H54 (cell line): Measurements from ENCODE around the gene PPM1M.
A peak's percentile ranks its signal among the peaks of the same experiment; 100 is the strongest.
"Not testable (repeated sequence)": the region's sequence is repeated elsewhere in the genome, so short reads cannot be mapped to it uniquely, and the experiment has no call there.

ENCODE experiments used
- DNase-seq: peaks from one replicate; pipeline ENCODE4 v3.0.0; 2011; ENCODE audit warnings: low spot score, mixed read lengths; ENCODE audit not compliant: insufficient read length
- FAIRE-seq: peaks from 3 replicates; lab custom pipeline; 2011; peaks lifted over from hg19 to GRCh38; lab: Jason Lieb, UNC
- POLR2A ChIP-seq: IDR thresholded peaks from 2 replicates; pipeline ENCODE4 v1.6.1; 2011; ENCODE audit warnings: low read depth, mild to moderate bottlenecking, low read length

Gene PPM1M

DNA sequence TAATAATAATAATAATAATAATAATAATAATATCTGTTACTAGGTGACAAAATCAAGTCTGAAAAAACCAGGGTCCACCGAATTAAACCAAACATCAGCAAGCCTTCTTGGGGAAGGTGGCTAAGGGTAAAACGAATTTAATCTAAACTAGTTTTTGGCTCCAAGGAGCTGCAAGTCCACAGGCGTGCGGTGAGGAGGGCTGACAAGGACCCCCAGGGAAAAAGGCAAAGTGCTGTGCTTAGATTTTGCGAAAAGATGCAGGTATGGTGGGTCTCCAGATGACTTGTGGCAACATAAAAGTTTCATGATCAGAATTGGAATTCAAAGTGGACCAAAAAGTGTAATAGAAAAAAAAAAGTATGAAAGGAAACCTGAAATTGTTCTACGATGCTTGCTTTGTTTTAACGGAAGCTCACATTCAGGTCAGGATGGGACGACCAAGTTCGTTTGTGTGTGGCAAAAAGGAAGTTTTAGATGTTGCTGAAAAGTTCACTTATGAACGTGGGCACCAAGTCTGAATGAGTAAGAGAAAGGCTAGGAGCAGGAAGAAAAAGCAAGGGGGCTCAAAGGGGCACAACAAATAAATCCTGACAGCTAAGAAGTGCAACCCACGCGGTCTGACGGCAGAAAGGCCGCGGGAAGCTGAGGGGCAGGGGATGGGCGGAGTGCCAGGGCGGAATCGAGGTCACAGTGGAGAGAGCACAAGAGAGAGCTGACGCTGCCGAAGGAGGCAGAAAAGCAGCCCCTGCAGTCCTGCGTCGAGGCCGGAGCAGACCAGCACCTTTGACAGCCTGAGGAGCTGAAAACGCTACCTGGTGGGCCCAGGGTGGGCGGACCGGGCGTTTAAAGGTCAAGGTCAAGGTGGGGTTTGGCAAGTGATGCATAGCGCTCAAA is 31.8 kb downstream of the PPM1M start:
- FAIRE-seq = no peak
- peak; percentile 64 for DNase-seq
- TF ChIP-seq POLR2A = peak; percentile 54

DNA sequence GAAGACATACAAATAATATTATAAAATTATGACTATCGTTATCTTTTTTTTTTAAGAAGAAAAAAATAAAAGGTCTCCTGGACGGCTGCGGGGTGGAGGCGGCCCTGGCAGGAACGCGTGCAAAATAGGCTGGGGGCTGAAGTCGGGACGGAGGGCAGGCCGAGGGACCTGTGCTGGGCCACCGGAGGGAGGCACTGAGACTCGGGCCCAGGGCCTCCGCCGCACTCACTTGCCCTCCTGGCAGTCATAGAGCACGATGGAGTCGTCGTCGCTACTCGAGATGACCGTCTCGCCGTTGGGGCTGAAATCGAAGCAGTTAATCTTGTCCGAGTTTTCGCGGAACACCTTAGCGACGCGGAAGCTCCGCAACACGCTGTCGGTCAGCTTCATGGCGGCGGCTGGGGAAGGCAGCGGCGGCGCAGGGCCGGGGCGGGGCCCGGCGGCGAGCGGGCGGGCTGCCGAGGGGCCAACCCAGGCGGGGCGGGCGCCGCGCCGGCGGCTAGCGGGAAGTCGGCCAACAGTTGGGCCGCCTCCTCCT is 32.5 kb downstream of the PPM1M start:
- DNase-seq (peak; percentile 50), FAIRE-seq (no peak)
- no peak for TF ChIP-seq POLR2A

DNA sequence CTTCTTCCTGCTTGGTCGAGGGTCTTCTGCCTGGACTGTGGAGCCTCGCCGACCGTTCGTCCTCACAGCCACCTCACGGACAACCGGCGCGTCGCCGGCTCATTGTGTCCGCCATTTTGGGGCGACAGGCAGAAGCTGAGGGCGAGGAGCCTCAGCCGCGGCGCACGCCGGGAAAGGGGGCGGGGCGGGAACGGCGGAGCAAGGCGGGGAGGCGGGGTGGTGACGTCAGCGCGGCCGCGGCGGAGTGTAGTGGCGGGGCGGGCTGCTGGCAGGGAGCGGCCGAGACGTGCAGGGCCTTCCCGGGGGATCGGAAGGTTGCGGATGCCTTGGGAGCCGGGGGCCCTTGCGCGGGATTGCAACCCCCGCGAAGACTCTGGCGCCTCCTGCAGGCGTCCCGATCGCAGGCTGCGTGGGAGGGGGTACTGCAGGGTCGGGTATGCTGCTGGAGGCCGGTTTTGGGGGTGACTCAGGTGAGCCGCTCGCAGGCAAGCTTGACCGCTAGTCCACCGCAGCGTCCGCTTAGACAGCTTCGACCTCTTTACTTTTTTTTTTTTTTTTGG is 33.0 kb downstream of the PPM1M start, which contains the start of gene WDR82:
WDR82 (minus strand) TSS at position 140 of the 560 bp plus-strand sequence. CDS start 288 bp downstream, outside the sequence.
- FAIRE-seq (no peak), DNase-seq (peak; percentile 95)
- peak; percentile 91 for TF ChIP-seq POLR2A

DNA sequence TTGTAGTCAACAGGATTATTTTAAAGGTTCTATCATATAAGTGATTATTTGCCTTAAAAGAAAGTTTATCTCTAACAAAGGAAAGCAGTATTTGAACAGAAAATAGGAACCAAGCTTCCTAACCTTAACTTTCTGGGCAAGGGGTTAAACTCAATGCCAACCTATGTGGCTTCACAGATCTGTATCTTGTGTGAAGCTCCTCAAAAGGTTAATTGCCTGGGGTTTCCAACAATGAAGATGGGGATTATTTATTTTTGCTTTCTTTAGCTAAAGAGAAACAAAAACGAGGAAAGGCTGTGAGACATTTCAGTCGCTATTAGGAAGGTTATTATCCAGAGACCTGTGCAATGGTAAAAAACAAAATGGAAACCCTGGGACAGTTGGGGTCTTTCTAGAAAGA is 34.0 kb downstream of the PPM1M start:
- TF ChIP-seq POLR2A = no peak
- FAIRE-seq (no peak), DNase-seq (no peak)

DNA sequence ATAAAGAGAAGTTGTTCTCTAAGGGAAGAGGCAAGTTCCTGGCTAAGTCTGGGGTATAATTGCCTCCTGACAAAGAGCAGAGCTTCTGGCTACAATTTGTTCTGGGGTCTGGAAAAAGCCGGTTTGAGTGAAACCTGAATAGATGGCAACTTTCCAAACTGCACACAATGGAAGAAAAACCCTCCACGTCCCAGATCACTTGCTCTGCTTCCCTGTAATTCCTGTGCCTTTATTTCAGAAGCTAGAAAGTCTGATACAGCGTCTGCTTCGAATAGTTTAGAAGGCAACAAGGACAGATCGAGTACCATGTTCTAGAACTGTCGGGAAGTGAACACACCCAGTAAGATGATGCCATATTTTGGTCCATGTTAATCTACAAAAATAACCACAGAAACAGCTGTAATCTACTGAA is 34.5 kb downstream of the PPM1M start:
- FAIRE-seq (no peak), DNase-seq (no peak)
- TF ChIP-seq POLR2A = no peak

DNA sequence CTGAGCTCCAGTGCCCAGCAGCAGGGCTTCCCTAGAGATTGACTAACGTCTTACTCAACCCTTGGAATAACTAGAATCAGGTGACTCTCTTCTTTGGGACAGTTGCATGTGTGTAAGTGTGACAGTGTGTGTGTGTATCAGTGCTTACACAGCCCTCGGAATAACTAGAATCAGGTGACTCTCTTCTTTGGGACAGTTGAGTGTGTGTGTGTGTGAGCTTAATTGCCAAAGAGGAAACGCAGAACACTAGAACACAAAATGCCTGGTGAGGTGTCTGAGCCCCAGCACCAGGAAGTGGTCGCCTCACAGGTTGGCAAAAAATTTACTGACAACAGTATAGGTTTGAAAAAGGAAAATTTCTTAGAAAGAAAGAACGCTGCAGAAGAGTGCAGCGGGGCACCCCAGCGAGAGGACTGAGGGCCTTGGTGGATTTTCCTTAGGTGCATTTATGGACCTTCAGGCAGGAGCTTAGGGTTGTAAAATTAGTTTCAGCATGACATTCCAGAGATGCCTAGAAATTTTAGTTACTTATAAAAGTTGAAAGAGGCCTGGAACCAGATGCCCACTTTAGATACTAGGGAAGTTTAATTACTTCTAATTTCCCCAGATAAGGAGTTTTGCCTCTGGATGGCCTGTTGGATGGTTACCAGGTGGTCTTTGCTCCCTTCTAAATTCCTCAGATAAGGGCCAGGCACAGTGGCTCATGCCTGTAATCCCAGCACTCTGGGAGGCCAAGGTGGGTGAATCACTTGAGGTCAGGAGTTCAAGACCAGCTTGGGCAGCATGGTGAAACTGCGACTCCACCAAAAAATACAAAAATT is 36.6 kb downstream of the PPM1M start:
- FAIRE-seq (no peak), DNase-seq (no peak)
- TF ChIP-seq POLR2A = no peak

DNA sequence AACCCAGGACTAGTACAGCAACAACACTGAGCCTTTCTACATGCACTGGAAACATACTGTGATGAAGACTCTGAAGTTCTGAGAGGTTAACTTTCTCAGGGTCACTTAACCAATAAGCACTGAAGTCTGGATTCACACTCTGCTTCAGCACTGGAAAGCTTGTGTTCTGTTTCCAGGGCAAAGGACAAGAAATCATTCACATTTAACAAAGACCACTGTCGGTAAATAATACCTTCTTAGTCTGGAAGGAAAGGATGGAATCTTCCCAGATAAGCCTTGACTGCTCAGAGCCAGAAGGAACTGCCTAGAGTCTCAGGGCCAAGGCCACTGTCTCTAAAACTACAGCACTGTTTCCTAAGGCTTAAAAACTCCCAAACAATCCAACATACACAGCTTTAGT is 37.7 kb downstream of the PPM1M start:
- FAIRE-seq (no peak), DNase-seq (no peak)
- no peak for TF ChIP-seq POLR2A

DNA sequence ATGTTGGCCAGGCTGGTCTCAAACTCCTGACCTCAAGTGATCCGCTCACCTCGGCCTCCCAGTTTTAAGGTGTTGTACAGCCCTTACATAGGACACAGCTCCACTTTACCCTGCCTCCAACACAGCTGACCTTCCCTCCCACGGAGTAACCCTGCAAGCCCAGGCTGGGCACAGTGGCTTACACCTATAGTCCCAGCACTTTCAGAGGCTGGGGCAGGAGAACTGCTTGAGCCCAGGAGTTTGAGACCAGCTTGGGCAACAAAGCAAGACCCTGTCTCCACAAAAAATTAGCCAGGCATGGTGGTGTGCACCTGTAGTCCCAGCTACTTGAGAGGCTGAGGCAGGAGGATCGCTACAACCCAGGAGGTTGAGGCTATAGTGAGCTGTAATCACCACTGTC is 38.5 kb downstream of the PPM1M start:
- not testable (repeated sequence) for FAIRE-seq, DNase-seq

DNA sequence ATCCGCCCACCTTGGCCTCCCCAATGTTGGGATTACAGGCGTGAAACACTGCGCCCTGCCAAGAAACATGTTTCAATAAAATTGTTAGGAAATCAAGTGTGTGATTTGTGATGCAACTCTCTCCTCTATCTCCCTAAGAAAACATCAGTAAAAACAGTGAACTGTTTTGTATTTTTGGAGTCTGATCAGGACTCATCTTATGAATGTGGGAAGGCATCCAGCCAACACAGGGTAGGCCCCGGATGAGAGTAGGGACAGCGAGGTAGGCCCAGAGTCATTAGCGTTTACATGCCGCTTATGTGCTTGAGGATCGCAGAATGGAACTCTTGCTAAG is 41.2 kb downstream of the PPM1M start:
- DNase-seq (no peak), FAIRE-seq (no peak)
- TF ChIP-seq POLR2A = no peak

DNA sequence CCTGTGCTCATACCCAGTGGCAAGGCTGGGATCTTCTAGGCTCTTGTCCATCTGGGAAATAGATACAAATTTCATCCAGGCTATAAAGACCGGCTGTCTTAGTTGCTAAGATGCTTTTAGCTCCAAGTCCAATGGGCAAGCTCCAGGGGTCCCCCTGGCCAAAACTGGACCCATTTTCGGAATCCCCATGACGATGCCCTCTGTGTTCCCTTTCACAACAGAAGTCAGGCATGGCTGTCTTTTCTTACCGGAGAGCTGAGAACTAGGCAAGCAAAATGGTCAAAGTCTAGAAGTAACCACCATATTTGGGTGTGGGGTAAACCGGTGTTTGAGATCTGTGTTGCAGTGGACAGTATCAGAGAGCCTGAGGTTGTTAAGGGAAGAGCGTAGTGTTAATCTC is 43.1 kb downstream of the PPM1M start:
- DNase-seq = no peak
- TF ChIP-seq POLR2A = no peak
- FAIRE-seq = no peak

DNA sequence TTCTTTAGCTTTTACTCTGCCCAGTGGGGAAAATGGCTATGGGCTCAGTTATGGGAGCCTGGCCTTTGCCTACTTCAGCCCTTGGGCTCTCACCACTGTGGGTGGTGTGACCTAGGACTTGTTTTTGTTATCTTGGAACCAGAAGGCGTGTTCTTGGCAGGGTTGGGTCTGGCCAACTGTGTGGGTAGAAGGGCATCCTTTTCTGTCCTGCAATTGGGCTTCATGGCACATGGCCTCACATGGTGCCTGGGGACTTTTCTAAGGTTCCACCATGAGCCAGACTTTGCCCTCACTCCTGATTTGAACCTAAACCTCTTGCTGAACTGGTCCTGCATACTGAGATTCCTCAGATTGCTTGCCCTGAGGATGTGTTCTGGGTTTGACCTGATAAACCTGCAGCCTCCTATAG is 43.8 kb downstream of the PPM1M start:
- no peak for DNase-seq
- no peak for TF ChIP-seq POLR2A
- no peak for FAIRE-seq

DNA sequence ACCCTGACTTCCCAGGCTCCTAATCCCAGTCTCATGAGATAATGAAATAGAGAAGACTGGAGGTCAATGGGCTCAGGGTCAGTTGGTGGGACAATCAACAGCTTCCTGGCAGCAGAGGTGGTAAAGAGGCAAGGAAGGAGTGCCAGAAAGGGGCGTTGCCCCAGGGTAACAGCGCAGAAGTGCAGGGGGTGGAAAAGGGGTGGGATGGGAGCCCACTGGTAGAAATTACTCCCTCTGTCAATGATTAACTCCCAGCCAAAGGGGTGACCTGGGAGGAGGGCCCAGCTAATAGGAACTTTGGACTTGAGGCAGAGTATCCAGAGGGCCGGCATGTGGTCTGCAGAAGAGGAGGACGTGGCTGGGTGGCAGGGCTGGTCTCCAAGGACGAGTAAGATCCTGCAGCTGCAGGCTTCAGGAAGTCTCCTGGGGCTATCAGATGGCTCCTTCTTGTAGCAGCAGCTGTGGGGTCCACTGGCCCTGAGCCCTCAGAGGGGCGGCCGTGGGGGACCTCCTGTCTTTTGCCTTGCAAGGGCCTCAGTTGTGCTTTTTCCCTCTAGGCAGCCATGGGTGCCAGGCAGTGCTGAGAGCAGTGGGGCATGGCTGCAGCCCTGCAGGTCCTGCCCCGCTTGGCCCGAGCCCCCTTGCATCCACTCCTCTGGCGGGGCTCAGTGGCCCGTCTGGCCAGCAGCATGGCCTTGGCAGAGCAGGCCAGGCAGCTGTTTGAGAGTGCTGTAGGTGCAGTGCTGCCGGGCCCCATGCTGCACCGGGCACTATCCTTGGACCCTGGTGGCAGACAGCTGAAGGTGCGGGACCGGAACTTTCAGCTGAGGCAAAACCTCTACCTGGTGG is 44.4 kb downstream of the PPM1M start:
- DNase-seq (no peak), FAIRE-seq (no peak)
- TF ChIP-seq POLR2A = no peak
